ENCODE measurements around the gene PTPN5.

The PTPN5 gene

DNA sequence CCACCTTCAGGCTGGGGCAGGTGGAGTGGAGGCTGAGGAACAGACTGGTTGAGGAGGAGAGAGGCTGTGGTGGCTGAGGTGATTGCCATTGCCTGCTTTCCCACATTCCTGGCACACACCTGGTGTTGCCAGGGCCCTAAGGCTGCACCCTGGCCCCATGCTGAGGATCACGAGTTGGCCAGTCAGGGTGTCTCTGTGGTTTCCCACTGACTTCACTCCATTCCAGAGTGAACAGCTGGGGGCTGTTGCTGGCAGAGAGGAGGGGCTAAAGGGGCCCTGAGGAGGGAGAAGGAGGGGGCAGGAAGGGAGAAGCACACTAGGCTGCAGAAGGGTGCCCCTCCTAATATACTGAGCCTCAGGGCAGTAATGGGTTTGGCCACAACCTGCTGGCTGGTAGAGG lies 91.2 kb downstream of the PTPN5 start:
- H3K9me3 Mint-ChIP-seq: no peaks in the 10 kb centered on the region
- no peaks in the 10 kb centered on the region for H3K36me3 Mint-ChIP-seq (ENCODE audit: low read depth)
- TF ChIP-seq, protein P1, sequence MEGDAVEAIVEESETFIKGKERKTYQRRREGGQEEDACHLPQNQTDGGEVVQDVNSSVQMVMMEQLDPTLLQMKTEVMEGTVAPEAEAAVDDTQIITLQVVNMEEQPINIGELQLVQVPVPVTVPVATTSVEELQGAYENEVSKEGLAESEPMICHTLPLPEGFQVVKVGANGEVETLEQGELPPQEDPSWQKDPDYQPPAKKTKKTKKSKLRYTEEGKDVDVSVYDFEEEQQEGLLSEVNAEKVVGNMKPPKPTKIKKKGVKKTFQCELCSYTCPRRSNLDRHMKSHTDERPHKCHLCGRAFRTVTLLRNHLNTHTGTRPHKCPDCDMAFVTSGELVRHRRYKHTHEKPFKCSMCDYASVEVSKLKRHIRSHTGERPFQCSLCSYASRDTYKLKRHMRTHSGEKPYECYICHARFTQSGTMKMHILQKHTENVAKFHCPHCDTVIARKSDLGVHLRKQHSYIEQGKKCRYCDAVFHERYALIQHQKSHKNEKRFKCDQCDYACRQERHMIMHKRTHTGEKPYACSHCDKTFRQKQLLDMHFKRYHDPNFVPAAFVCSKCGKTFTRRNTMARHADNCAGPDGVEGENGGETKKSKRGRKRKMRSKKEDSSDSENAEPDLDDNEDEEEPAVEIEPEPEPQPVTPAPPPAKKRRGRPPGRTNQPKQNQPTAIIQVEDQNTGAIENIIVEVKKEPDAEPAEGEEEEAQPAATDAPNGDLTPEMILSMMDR (IDR thresholded peaks at IDR 0.05; ENCODE audit: unreplicated experiment in 3 of 3): no peak
- peak overlapping the region; percentile 84 to 90 (median 86) for H3K4me3 Mint-ChIP-seq
- H3K27me3 Mint-ChIP-seq (ENCODE audit: low read depth): peaks cover 27% of the 10 kb centered on the region
- peaks cover 29% of the 10 kb centered on the region for H3K4me1 Mint-ChIP-seq
- peak overlapping the region; percentile 71 to 89 (median 84) for H3K27ac Mint-ChIP-seq

DNA sequence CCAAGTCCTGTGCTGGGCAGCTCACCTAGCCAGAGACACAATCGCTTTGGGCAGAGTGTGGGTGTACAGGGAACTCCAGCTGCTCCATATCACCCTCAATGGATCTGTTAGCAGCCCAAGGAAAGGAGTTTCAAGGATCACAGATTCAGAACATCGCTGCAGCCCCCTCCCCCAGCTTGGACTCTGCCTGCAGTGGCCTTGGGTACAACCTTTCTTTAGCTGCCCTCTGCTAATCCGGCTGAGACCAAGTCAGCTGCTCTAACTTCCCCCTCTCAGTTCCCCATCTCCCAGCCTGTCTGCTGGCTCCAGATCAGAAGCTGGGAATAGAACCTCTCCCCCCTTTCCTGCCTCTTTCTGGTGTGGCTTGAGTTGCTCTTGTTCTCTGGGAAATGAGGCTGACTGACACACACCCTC lies 91.7 kb downstream of the PTPN5 start:
- Mint-ChIP-seq H3K4me1 (peaks cover 29% of the 10 kb centered on the region), H3K27ac (peak overlapping the region; percentile 71 to 89 (median 84)), H3K9me3 (no peaks in the 10 kb centered on the region), H3K4me3 (peak overlapping the region; percentile 84 to 90 (median 86)), H3K36me3 (ENCODE audit: low read depth) (no peaks in the 10 kb centered on the region), H3K27me3 (ENCODE audit: low read depth) (peaks cover 24% of the 10 kb centered on the region)
- TF ChIP-seq, protein P1 (IDR thresholded peaks at IDR 0.05; ENCODE audit: unreplicated experiment in 3 of 3): no peak

DNA sequence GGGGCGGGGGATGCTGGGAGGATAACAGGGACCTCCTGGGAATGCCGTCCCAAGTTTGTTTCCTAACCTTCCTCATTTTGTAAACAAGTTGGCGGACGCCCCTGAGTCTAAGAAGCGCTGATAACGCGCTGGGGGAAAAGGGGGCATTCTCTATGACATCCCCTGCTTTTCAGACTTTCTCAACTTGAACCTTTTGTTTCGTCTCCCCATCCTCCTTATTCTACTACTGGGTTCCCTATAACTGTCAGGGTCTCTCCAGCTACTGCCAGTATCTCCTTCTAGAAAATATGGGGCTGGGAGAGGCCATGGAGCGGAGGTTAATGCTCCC lies 92.4 kb downstream of the PTPN5 start:
- Mint-ChIP-seq H3K36me3 (ENCODE audit: low read depth) (no peaks in the 10 kb centered on the region), H3K9me3 (no peaks in the 10 kb centered on the region), H3K4me1 (peaks cover 29% of the 10 kb centered on the region), H3K4me3 (peak overlapping the region; percentile 84 to 90 (median 86)), H3K27me3 (ENCODE audit: low read depth) (peaks cover 23% of the 10 kb centered on the region), H3K27ac (peak overlapping the region; percentile 71 to 89 (median 84))
- TF ChIP-seq, protein P1 (IDR thresholded peaks at IDR 0.05; ENCODE audit: unreplicated experiment in 3 of 3): no peak

DNA sequence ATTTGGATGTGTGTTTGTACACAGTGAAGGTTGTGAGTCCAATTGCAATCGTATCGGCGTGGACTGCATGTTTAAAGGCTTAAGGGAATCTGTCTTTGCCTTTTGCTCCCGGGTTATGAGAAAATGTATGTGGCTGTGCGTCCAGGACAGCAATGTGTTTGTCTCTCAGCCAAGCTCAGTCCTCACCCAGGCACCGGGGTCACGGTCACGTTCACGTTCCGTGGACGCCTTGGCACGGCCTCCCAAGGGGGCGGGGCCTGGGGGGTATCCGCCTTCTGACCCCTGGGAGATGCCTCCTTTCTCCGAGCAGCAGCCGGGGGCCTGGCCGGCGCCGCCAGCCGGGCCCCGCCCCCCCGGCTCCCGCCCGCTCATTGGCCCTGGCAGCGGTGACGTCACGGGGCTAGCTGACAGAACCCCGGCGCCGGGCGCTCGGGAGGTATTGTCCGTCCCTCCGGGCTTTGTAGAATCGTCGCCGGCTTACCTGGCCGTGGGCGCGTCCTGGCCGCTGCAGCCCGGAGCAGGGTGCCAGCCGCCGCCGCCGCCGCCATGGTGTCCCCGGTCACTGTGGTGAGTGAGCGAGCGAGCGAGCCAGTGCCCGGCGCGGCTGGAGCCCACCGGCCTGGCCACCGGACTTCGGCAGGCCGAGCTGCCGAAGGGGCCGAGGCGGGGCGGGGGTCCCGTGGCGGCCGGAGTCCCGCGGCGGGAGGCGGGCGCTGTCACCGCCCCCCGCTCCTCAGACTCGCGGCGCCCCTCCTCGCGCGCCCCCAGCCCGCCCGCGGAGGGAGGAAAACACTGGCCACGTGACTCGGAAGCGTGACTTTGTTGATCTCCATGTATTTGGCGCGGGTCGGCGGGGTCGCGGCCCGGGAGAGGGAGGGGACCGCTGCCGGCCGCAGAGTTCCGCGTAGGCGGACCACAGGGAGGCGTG lies 93.0 kb downstream of the PTPN5 start, which contains the start of gene TMEM86A:
TSS of gene TMEM86A (plus strand) at position 439 of the 928 bp plus-strand sequence. CDS start at position 547, 108 bp downstream.
- peak within 1 kb of the TSS; percentile 71 to 89 (median 84) for H3K27ac Mint-ChIP-seq
- TF ChIP-seq, protein P1 (IDR thresholded peaks at IDR 0.05; ENCODE audit: unreplicated experiment in 3 of 3): no peak
- H3K4me1 Mint-ChIP-seq: peaks cover 29% of the 10 kb centered on the region
- no peaks in the 10 kb centered on the region for H3K9me3 Mint-ChIP-seq
- H3K36me3 Mint-ChIP-seq (ENCODE audit: low read depth): no peaks in the 10 kb centered on the region
- H3K27me3 Mint-ChIP-seq (ENCODE audit: low read depth): peaks cover 26% of the 10 kb centered on the region
- peak within 1 kb of the TSS; percentile 84 to 90 (median 86) for H3K4me3 Mint-ChIP-seq

DNA sequence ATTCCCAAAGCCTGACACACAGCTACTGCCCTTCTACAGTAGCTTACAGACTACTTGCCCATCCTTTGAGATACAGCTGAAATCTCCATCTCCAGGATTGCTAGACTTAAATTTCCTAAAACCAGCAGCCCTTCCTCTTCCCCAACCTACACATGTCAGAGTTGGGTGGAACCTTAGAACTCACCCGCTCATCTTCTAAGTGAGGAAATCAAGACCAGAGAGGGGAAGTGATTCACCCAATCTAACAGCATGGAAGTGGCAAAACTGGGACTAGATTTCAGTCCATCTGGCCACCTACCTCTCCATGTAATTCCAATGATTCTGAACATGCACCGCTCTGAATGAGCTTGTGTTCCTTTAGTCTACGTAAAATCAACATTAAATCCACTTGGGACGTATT lies 94.0 kb downstream of the PTPN5 start:
- H3K4me3 Mint-ChIP-seq: peak overlapping the region; percentile 78 to 82 (median 81)

More for the DNA sequence above, 94.0 kb downstream of the PTPN5 start:
- TF ChIP-seq, protein P1 (IDR thresholded peaks at IDR 0.05; ENCODE audit: unreplicated experiment in 3 of 3): no peak
- Mint-ChIP-seq H3K36me3 (ENCODE audit: low read depth) (no peaks in the 10 kb centered on the region), H3K9me3 (no peaks in the 10 kb centered on the region), H3K27me3 (ENCODE audit: low read depth) (peaks cover 26% of the 10 kb centered on the region), H3K4me1 (peaks cover 33% of the 10 kb centered on the region), H3K27ac (peak overlapping the region in 2 of 3 experiments; percentile 43 to 66)

All from nephron (organoid).